AML-193 (cell line): ENCODE results near the gene CYFIP2.

Experiments used
- DNase-seq, 2 experiments: peaks; one replicate each; lab custom pipeline; 2025; lab: John Stamatoyannopoulos, UW

Gene CYFIP2

DNA sequence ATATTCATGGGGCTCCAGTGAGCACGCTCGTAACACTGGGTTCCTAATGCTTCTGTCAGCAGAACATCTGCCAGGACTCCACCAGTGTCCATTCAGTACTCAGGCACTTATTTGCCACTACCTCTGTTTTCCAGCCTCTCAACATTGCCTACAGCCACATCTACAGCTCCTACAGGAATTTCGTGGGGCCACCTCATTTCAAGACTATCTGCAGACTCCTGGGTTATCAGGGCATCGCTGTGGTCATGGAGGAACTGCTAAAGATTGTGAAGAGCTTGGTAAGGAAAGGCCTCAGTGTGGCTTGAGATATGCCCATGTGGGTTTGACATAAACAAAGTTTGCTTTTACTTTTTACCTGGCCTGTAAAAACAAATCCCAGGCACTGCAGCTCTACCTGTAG, 92.9 kb downstream of the CYFIP2 start:
- DNase-seq = no peak

DNA sequence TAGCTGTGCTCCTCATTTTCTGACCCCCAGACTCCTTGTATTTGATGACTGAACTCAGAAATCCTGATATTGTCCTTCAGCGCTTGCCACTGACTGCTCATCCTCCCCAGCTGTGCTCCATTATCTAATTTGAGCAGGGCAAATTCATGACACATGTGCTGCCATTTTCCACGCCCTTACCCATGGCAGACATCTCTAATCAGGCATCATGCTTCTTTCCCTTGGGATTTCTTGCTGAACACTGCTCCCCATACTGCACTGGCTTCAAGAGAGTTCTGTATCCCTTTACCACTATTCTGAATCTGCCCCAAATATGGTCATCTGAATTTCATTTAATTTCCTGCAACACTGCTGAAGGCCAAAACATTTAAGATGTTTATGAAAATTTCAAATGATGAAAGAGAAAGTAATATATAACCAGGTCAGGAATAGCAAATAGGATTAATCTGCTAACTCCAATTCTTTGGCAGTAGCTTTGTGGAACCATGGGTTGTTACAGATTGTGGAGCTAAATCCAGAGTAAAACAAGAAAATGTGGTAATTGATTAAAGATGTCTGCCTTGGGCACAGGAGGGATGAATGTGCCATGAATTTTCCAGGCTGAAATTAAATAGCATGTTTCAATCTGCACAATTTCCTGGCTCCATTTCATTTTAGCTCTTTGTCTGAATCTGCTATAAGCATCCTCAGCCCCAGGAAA, 93.6 kb downstream of the CYFIP2 start:
- no peak for DNase-seq

DNA sequence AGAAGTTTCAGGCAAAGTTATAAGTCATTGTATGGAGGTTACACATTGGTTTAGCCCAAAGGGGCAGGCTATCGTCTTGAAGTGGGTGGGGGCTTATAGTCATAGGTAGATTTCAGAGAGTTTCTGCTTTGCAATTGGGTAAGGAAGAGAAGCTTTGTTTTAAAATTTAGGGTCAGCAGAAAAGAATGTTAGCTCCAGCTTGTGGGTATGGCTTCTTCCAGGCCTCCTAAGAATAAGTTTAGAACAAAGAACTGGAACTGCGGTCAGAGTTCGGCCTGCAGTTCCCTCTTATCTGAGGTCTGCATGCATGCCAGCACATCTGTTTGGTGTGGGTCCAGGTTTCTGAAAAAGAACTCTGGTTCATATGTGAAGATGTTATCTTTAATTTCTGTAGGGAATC, 96.1 kb downstream of the CYFIP2 start:
- DNase-seq = no peak

DNA sequence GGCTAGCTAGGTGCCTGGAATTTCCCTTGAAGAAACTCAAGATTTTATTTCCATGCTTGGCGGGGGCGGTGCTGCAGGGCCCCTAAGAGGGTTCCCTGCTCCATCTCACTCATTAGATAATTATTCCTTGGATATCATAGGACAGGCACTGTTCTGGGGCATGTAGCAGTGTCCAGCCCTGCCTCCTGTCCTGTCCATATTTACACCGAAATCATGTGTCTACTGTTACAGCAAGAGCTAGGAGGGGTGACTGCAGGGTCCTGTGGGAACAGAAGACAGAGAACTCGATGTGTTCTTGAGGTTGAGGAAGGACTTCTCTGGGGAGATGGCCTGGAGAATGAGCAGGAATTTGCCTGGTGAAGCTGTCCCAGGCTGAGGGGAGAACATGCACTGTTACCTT, 96.6 kb downstream of the CYFIP2 start:
- DNase-seq = no peak

DNA sequence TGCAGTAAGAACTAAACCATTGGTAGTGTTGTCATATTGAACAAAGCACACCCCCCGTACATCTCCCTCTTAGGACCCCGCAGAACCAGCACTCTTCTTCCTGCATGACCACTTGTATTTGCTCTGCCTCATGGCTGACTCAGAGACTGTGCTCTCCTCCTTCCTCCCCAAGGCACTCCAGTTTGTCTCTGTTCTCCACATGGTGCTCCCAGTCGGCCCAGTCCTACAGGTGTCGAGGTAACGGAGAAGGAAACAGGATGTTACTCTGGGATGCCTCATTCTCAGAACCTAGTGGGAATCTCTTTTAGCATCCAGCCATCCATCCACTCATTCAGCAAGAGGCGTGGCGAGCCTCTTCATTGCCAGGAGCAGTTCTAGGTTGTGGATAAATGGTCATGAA, 97.1 kb downstream of the CYFIP2 start:
- no peak for DNase-seq

DNA sequence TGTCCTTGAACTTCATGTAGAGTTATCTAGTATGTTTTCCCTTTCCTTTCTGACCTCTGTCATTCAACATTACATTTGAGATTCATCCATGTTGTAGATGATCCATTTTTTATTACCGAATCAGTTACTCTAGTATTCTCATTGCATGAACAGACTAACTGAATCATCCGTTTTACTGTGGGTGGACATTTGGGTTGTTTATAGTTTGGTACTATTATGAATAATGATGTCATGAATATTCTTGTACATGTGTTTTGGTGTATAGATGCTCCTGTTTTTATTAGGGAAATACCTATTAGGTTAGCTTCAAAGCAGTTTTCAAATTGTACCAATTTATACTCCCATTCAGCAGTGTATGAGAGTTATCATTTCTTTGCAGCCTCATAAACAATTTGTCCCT, 99.8 kb downstream of the CYFIP2 start:
- DNase-seq = no peak

DNA sequence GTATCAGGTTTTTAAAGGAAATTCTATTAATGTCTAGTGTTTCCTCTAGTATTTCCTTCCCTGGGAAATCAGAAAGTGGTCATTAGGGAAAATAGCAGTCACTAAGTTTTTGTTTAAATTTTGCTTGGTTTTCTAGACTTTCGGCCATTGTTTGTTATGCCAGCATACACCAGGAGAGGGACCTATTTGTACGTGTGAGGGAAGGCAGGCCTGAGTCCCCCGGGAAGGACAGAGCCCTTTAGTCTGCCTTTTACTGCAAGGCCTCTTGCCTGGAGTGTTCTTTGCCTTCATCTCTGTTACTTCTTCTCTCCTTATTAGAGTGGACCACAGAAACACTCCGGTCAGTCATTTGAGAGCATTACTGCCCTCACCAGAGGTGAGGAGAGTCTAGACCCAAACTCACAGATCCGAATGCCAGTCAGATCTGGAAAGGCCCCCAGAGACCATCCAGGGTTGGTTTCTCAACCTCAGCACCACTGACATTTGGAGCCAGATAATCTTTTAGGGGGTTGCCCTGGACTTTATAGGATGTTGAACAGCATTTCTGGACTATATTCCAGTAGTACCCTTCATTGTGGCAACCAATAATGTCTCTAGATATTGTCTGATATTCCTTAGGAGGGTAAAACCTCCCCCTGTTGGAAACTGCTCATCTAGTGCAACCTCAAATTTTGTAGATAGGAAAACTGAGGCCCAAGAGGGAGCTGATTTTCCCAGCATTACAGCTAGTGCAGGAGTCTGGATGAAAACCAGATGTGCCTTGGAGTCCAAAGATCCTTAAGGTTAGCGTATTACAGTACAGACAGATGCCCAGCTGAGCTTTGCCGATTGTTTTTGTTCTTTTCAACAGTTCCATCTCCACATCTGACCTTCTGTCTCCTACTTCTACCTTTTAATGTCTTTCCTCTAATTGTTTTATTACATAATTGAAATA, 101.1 kb downstream of the CYFIP2 start:
- no peak for DNase-seq

DNA sequence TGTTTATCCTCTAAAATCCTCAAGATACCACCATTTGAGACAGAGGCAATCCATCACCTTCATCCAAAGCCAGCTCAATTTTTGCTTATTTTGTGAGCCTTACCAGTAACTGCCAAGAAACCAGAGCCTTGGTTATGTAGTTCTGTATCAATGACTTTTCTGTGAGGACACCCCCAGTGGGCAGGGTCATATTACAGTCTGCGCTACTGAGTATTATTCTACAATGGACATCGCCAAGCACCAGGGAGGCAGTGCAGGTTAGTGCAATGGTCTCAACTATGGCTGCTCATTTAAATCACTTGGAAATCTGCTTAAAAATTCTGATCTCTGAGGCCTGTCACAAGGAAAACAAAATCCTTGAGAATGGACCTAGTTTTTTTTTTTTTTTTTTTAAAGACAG, 103.6 kb downstream of the CYFIP2 start:
- DNase-seq = no peak

DNA sequence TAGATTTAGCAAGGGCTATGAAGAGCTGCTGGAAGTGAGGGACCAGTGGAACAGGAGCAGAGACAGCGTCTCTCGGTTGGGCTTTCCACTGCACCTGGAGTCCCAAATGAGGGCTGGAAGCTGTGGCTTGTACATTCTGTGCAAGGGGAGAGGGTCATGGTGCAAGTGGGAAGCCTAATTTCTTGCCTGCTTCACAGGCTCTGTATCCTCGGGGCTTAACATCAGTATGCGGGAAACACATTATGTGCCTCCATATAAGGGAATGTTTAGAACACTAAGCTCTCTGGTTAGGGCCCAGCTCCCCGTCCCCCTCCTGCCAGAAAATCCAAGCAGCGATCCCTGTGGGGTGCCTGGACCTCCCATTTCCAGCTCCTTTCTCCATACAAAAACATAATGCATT, 105.0 kb downstream of the CYFIP2 start:
- DNase-seq = no peak

DNA sequence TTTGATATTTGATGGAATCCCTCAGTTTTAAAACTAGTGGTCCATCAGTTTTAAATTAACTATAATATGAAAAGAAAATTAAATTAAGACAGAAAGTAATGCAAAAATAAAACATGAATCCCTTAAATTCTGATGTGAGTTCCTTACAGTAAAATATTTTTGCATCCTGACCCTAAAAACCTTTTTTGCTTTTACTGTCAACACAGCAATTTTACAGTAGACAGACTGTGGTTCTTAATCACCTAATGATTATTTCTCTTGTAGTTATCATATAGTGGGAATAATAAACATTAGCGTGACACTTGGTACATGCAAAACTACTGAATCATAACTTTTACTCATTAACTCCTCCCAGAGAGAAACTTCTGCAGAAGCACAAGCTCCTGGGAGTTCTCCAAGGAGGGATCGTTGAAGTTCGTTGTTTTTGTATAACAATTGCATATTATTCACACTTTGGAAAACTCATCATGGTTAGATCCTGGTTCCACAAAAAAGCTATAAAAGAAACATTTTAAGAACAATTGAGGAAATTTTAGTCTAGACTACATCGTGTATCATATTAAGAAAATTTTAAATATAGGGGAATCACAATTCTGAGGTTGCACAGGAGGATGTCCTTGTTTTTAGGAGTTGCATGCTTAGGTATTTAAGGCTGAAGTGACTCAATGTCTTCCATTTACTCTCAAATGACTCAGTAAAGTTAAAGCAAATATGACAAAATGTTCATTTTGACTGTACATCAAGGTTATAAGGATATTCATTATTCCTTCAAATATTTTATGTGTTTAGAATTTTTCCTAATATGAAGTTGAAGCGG, 105.9 kb downstream of the CYFIP2 start:
- no peak for DNase-seq

DNA sequence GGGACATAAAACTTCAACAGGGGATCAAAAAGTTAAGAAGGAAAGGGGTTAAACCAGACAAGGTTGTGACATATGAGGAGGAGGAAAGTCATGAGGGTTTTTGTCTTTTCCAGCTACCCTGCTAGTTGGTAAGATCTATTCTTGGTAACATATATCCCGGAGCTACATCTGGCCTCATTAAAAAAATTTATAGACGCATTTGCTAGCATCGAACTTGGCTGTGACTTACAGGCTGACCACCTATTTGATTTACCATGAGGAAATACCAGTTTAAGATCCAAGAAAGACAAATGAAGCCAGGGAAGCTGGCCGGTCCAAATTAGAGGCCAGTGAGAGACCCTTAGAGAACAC, 106.5 kb downstream of the CYFIP2 start:
- no peak for DNase-seq

DNA sequence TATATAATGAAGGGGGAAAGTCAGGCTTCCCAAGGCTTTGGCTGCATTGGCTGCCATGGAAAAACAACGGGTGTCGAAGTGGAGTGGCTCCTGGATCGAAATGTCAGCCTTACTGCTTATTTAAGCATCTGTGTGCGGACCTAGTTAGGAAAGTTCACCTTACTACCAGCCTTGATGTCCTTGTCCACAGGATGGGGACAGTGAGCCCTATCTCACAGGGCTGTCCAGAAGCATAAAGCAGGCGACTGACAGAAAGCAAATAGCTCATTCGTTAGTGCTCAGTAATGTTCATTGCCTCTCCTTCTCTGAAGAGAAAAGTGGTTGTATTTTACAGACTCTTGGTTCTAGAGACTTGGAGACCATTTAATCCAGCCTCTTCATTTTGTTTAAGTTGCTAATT, 112.6 kb downstream of the CYFIP2 start:
- no peak for DNase-seq

DNA sequence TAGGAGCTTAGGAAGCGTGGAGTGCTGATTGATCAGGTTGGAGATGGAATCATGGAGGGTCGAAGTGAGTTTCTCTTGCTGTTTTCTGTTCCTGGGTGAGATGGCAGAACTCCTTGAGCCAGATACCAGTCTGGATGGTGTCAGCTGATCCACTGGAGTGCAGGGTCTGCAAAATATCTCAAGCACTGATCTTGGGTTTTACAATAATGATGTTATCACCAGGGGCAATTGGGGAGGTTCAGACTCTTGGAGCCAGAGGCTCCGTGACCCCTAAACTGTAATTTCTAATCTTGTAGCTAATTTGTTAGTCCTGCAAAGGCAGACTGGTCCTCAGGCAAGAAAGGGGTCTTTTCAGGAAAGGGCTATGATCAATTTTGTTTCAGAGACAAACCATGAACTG, 114.1 kb downstream of the CYFIP2 start:
- no peak for DNase-seq

DNA sequence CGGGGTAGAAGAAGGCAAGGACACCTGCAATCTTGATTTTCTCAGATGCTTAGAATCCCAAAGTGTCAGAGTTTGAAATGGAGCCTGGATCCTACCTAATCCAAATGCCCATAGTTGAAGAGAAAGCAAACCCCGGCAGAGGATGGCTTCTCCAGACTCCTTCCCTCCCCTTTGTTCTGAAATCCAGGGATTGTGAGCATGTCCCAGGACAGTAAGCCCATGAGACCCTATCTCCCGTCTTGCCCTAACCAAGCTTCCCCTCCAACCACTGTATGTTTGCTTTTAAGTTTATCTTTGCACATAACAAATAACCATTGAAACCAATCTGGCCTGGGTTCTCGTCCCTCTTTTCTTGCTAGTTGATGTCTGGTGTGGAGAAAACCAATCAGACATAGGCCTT, 115.8 kb downstream of the CYFIP2 start:
- DNase-seq = no peak

DNA sequence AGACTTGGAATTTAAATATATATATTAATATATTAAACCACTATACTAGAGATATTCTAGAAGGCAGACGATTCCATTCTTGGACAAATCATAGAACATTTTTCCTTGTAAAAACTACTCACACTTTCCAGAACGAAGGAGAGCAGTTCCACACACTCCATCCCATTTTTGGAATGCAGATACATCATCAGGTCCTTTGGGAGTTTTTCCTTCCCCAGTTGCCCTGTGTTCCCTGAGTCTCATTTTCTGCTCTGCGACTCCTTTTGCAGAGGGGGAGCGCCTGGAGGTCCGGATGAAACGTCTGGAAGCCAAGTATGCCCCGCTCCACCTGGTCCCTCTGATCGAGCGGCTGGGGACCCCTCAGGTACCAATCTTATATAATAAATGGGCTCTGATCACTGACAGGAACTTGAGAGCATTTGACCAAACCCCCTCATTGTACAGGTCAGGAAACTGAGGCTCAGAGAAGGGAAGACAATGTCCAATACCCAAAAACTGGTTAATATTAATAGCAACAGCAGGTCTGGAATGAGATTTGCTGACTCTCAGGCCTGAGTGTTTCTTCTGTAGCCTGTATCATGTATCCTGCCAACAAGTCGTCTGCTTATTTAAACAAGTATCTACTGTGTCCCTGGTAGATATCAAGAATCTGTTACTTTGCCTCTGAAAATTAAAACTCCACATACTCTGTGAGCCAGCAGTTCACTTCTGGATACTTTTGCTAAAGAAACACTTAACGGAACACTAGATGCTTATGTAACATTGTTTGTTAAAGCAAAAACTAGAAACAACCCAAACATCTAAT, 117.3 kb downstream of the CYFIP2 start:
- no peak for DNase-seq

DNA sequence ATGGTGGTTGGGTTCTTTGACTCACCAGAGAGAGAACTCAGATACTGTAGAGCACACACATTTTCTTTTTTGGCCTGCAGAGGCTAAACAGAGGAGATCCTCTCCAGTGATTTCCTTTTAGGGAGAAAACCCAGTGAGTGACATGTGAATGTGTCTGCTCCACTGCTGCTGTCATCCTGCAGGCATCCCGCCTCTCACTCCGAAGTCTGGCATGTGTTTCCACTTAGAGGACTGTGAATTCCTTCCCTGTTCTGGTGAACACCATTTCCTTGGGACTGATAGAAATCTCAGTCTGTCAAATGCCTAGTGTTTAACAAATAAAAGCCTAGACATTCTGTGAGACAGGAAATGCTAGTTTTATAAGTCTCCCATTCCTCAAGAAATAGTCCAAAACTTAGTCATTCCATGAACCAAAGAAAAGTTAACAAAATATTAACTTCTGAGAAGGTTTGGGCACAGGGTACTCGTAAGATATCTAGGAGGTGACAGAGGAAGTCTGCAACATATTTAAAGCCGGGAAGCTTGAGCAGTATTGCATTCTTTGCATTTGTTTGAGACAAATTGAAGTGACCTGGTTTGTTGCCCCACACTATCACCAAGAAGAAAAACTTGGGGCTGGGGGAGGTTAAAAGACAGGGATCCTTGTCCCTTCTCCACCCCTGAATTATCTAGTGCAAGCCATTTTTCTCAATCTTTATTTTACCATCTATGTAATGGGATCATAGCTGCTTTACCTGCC, 119.2 kb downstream of the CYFIP2 start:
- DNase-seq = no peak

DNA sequence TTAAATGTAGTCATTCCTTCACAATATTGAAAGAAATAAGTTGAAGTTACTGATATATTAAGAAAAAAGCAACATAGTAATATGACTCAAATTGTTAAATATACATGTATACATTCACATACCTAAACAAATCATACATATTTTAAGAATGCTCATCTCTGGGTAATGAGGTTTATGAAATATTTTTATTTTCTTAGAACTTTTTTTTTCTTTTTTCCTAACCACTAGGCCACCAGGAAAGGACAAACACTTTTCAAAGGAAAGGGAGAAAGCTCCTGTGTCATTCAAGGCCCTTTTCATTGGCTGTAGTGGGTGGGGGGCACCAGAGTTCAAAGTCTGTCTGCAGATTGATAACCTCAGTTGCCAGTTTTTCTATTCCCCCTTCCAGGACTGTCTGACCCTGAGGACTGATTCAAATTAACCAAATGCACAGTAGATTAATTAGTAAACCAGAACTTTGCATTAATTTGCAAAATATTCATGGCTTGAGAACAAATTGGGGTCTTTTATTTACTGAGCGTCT, 121.2 kb downstream of the CYFIP2 start:
- no peak for DNase-seq

DNA sequence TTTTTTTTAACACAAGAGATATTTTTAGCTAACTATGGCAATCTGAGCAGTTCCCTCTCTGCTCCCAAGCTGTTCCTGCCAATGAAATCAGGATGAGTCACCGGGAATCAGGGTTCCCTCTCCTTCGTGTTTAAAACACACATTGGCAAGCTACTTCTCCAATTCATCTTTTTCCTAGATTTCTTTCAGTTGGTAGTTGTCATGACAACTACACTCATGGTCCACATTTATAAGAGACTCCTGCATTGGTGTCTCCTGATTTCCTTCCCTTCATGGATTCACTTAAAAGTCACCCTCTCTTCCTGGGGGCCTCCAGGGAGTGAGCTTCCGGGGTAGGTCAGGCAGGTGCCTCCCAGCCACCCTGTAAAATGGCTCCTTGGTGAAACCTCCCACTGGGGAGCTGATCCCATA, 121.8 kb downstream of the CYFIP2 start:
- no peak for DNase-seq

DNA sequence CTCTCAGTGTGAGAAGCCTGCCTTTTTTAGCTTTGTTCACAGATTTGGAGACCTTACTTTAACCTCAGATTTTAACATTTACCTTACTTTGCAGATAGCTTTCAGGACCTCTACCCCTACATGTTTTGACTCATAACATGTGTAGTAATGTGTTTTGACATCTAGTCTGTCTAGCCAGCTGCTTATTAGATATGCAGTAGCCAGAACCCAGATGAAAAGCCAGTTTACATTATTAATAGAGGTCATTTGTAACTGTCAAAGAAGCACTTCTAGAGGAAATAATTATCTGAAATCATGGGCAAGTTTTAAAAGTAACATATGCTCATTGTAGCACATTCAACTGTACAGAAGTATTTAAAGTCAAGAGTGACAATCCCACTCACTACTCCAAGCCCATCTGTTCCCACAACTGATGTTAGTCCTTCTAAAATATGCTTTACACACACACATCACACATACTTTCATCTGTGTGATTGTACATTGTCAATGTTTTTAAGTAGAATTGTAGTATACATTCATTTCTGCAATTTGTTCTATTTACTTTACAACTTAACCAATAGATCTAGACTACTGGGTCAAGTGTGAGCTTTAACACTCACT, 122.3 kb downstream of the CYFIP2 start:
- DNase-seq = no peak

DNA sequence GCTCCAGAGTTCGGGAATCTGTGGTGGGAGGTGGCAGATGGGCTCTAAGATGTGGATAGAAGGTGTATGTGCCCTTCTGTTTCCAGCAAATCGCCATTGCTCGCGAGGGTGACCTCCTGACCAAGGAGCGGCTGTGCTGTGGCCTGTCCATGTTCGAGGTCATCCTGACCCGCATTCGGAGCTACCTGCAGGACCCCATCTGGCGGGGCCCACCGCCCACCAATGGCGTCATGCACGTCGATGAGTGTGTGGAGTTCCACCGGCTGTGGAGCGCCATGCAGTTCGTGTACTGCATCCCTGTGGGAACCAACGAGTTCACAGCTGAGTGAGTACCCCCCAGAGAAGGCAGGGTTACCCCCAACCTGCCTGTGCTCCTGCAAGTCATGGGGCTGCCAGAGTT, 123.2 kb downstream of the CYFIP2 start:
- DNase-seq = no peak

DNA sequence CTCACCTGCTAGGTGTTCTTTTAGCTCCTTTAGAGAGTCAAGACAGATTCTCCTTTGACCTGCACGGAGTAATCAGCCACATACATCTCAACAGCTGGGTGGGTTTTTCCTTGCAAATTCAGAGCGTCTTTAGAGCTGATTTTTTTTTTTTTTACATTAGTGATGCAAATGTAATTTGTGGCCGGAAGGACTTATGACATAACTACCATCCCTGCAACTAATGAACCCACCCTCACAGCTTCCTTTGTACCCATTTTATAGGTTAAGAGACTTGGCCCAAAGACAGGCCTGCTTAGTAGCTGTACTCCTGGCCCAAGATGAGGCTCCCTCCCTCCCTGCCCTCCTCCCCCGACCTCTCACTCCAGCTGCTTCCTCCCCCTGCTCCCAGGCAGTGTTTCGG, 124.2 kb downstream of the CYFIP2 start:
- DNase-seq = no peak
